ENCODE results near the gene IBSP.

The IBSP gene

GRCh38 chr4:87823724-87824123, 24.4 kb downstream of the IBSP start:
- Histone ChIP-seq H2AK5ac (ENCODE audit: low read depth, low read length) (no peak overlapping the region), H2BK15ac (ENCODE audit: low read length) (no peak overlapping the region), H3K4me2 (ENCODE audit: insufficient read depth, low read length, poor library complexity, severe bottlenecking) (no peak overlapping the region), H2AFZ (ENCODE audit: low read length) (no peak overlapping the region), H3K4ac (ENCODE audit: low read length) (no peak overlapping the region), H3K79me1 (ENCODE audit: low read depth, low read length) (no peaks in the 10 kb centered on the region), H3K9me3 (replicated peaks in 1 of 2; ENCODE audit: control insufficient read depth in 2 of 2, insufficient read depth in 1 of 2, low read depth in 1 of 2, low read length in 2 of 2) (no peaks in the 10 kb centered on the region), H3K9ac (ENCODE audit: low read depth, low read length, poor library complexity) (no peak overlapping the region), H3K27me3 (ENCODE audit: control insufficient read depth in 3 of 3, insufficient read depth in 3 of 3, low read depth in 1 of 3, low read length in 3 of 3) (no peaks in the 10 kb centered on the region), H2BK12ac (ENCODE audit: low read length) (no peak overlapping the region), H2BK5ac (ENCODE audit: low read length) (no peak overlapping the region), H3K27ac (replicated peaks; ENCODE audit: low read length) (no peak overlapping the region), H3K14ac (ENCODE audit: low read length) (no peak overlapping the region), H4K91ac (ENCODE audit: low read depth, low read length, poor library complexity) (no peak overlapping the region), H2BK120ac (ENCODE audit: low read depth, low read length) (no peak overlapping the region), H3K36me3 (replicated peaks in 1 of 2; ENCODE audit: control insufficient read depth in 2 of 2, insufficient read depth in 2 of 2, low read length in 2 of 2) (no peaks in the 10 kb centered on the region), H3K4me3 (ENCODE audit: low read length in 2 of 2) (no peak overlapping the region), H4K8ac (ENCODE audit: low read depth, low read length) (no peak overlapping the region), H3K4me1 (ENCODE audit: control insufficient read depth in 2 of 2, insufficient read depth in 1 of 2, low read depth in 1 of 2, low read length in 2 of 2) (peaks cover 8 to 9% of the 10 kb centered on the region in 2 donors), H3K18ac (ENCODE audit: low read length) (no peak overlapping the region), H3K23ac (ENCODE audit: low read depth, low read length, poor library complexity) (no peak overlapping the region)
- WGBS, 2 donors (ENCODE audit: extremely low coverage in 2 of 2, insufficient read length in 2 of 2, insufficient replicate concordance in 1 of 2): no CpG with 5 or more reads among the region's 1 CpG
- no peak for DNase-seq (ENCODE audit: low spot score)

GRCh38 chr4:87824352-87824751, 25.0 kb downstream of the IBSP start:
- Histone ChIP-seq H2BK12ac (ENCODE audit: low read length) (no peak overlapping the region), H3K23ac (ENCODE audit: low read depth, low read length, poor library complexity) (no peak overlapping the region), H4K8ac (ENCODE audit: low read depth, low read length) (no peak overlapping the region), H3K14ac (ENCODE audit: low read length) (no peak overlapping the region), H3K36me3 (replicated peaks in 1 of 2; ENCODE audit: control insufficient read depth in 2 of 2, insufficient read depth in 2 of 2, low read length in 2 of 2) (no peaks in the 10 kb centered on the region), H3K79me1 (ENCODE audit: low read depth, low read length) (no peaks in the 10 kb centered on the region), H2BK5ac (ENCODE audit: low read length) (no peak overlapping the region), H3K4me1 (ENCODE audit: control insufficient read depth in 2 of 2, insufficient read depth in 1 of 2, low read depth in 1 of 2, low read length in 2 of 2) (peaks cover 2 to 7% of the 10 kb centered on the region in 2 donors), H3K18ac (ENCODE audit: low read length) (no peak overlapping the region), H3K27ac (replicated peaks; ENCODE audit: low read length) (no peak overlapping the region), H3K9me3 (replicated peaks in 1 of 2; ENCODE audit: control insufficient read depth in 2 of 2, insufficient read depth in 1 of 2, low read depth in 1 of 2, low read length in 2 of 2) (no peaks in the 10 kb centered on the region), H4K91ac (ENCODE audit: low read depth, low read length, poor library complexity) (no peak overlapping the region), H2AFZ (ENCODE audit: low read length) (no peak overlapping the region), H3K4me2 (ENCODE audit: insufficient read depth, low read length, poor library complexity, severe bottlenecking) (no peak overlapping the region), H2AK5ac (ENCODE audit: low read depth, low read length) (no peak overlapping the region), H2BK15ac (ENCODE audit: low read length) (no peak overlapping the region), H3K4ac (ENCODE audit: low read length) (no peak overlapping the region), H2BK120ac (ENCODE audit: low read depth, low read length) (no peak overlapping the region), H3K27me3 (ENCODE audit: control insufficient read depth in 3 of 3, insufficient read depth in 3 of 3, low read depth in 1 of 3, low read length in 3 of 3) (no peaks in the 10 kb centered on the region), H3K9ac (ENCODE audit: low read depth, low read length, poor library complexity) (no peak overlapping the region), H3K4me3 (ENCODE audit: low read length in 2 of 2) (no peak overlapping the region)
- WGBS, 2 donors (ENCODE audit: extremely low coverage in 2 of 2, insufficient read length in 2 of 2, insufficient replicate concordance in 1 of 2): no CpG with 5 or more reads among the region's 1 CpG
- DNase-seq (ENCODE audit: low spot score): no peak

DNA sequence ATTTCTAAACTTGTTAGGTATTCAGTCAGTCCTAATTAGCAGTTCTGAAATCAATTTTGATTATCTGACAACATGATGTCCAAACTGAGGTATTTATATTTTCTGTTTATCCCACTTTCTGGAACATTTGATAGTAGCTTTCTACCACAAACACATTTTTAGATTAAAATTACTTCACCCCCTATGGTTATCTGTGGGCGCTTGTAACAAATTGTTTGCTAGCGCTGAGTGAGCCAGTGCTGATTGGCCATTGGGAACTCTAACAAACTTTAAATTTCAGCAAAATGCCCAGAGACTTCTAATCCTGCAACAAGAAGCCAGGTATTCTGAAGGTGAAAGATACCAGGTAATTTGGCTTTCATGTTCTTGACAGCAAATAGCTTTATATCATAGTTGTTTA, 33.3 kb downstream of the IBSP start, which contains the start of gene MEPE:
TSS of gene MEPE (plus strand) at position 301 of the 400 bp plus-strand sequence. CDS start 1,746 bp downstream, outside the sequence.
- Histone ChIP-seq H2AFZ (ENCODE audit: low read length) (no peak within 1 kb of the TSS), H3K4ac (ENCODE audit: low read length) (no peak within 1 kb of the TSS), H2BK120ac (ENCODE audit: low read depth, low read length) (no peak within 1 kb of the TSS), H3K9ac (ENCODE audit: low read depth, low read length, poor library complexity) (no peak within 1 kb of the TSS), H3K9me3 (replicated peaks in 1 of 2; ENCODE audit: control insufficient read depth in 2 of 2, insufficient read depth in 1 of 2, low read depth in 1 of 2, low read length in 2 of 2) (no peaks in the 10 kb centered on the region), H3K79me1 (ENCODE audit: low read depth, low read length) (no peaks in the 10 kb centered on the region), H4K91ac (ENCODE audit: low read depth, low read length, poor library complexity) (no peak within 1 kb of the TSS), H3K27me3 (ENCODE audit: control insufficient read depth in 3 of 3, insufficient read depth in 3 of 3, low read depth in 1 of 3, low read length in 3 of 3) (peaks cover 0 to 5% (median 0%) of the 10 kb centered on the region in 3 experiments), H3K18ac (ENCODE audit: low read length) (no peak within 1 kb of the TSS), H2BK5ac (ENCODE audit: low read length) (no peak within 1 kb of the TSS), H3K27ac (replicated peaks; ENCODE audit: low read length) (no peak within 1 kb of the TSS), H4K8ac (ENCODE audit: low read depth, low read length) (no peak within 1 kb of the TSS), H2BK12ac (ENCODE audit: low read length) (no peak within 1 kb of the TSS), H3K14ac (ENCODE audit: low read length) (no peak within 1 kb of the TSS), H3K4me3 (ENCODE audit: low read length in 2 of 2) (no peak within 1 kb of the TSS), H3K4me1 (ENCODE audit: control insufficient read depth in 2 of 2, insufficient read depth in 1 of 2, low read depth in 1 of 2, low read length in 2 of 2) (peaks cover 0 to 1% of the 10 kb centered on the region in 2 donors), H2BK15ac (ENCODE audit: low read length) (no peak within 1 kb of the TSS), H3K4me2 (ENCODE audit: insufficient read depth, low read length, poor library complexity, severe bottlenecking) (no peak within 1 kb of the TSS), H3K23ac (ENCODE audit: low read depth, low read length, poor library complexity) (no peak within 1 kb of the TSS), H2AK5ac (ENCODE audit: low read depth, low read length) (no peak within 1 kb of the TSS), H3K36me3 (replicated peaks in 1 of 2; ENCODE audit: control insufficient read depth in 2 of 2, insufficient read depth in 2 of 2, low read length in 2 of 2) (no peaks in the 10 kb centered on the region)
- WGBS, 2 donors (ENCODE audit: extremely low coverage in 2 of 2, insufficient read length in 2 of 2, insufficient replicate concordance in 1 of 2): no CpG with 5 or more reads among the region's 2 CpGs
- DNase-seq (ENCODE audit: low spot score): no peak

GRCh38 chr4:87834401-87834800, 35.0 kb downstream of the IBSP start:
- H2BK12ac ChIP-seq (ENCODE audit: low read length): no peak overlapping the region
- H3K79me1 ChIP-seq (ENCODE audit: low read depth, low read length): no peaks in the 10 kb centered on the region
- H4K91ac ChIP-seq (ENCODE audit: low read depth, low read length, poor library complexity): no peak overlapping the region
- H3K4me1 ChIP-seq (ENCODE audit: control insufficient read depth in 2 of 2, insufficient read depth in 1 of 2, low read depth in 1 of 2, low read length in 2 of 2): peaks cover 0 to 1% of the 10 kb centered on the region in 2 donors
- H4K8ac ChIP-seq (ENCODE audit: low read depth, low read length): no peak overlapping the region
- H3K4me3 ChIP-seq (ENCODE audit: low read length in 2 of 2): no peak overlapping the region
- H3K4ac ChIP-seq (ENCODE audit: low read length): no peak overlapping the region
- H3K27me3 ChIP-seq (ENCODE audit: control insufficient read depth in 3 of 3, insufficient read depth in 3 of 3, low read depth in 1 of 3, low read length in 3 of 3): peaks cover 0 to 5% (median 0%) of the 10 kb centered on the region in 3 experiments
- H3K9me3 ChIP-seq (replicated peaks in 1 of 2; ENCODE audit: control insufficient read depth in 2 of 2, insufficient read depth in 1 of 2, low read depth in 1 of 2, low read length in 2 of 2): no peaks in the 10 kb centered on the region
- H3K9ac ChIP-seq (ENCODE audit: low read depth, low read length, poor library complexity): no peak overlapping the region
- H2BK120ac ChIP-seq (ENCODE audit: low read depth, low read length): no peak overlapping the region
- H3K18ac ChIP-seq (ENCODE audit: low read length): no peak overlapping the region
- H3K36me3 ChIP-seq (replicated peaks in 1 of 2; ENCODE audit: control insufficient read depth in 2 of 2, insufficient read depth in 2 of 2, low read length in 2 of 2): no peaks in the 10 kb centered on the region
- H3K23ac ChIP-seq (ENCODE audit: low read depth, low read length, poor library complexity): no peak overlapping the region
- H2BK5ac ChIP-seq (ENCODE audit: low read length): no peak overlapping the region
- no peak overlapping the region for H2BK15ac ChIP-seq (ENCODE audit: low read length)
- no peak overlapping the region for H2AK5ac ChIP-seq (ENCODE audit: low read depth, low read length)
- H3K27ac ChIP-seq (replicated peaks; ENCODE audit: low read length): no peak overlapping the region
- no peak overlapping the region for H2AFZ ChIP-seq (ENCODE audit: low read length)
- no CpG with 5 or more reads among the region's 2 CpGs for WGBS, 2 donors (ENCODE audit: extremely low coverage in 2 of 2, insufficient read length in 2 of 2, insufficient replicate concordance in 1 of 2)
- no peak overlapping the region for H3K4me2 ChIP-seq (ENCODE audit: insufficient read depth, low read length, poor library complexity, severe bottlenecking)
- no peak for DNase-seq (ENCODE audit: low spot score)
- H3K14ac ChIP-seq (ENCODE audit: low read length): no peak overlapping the region
